HL-60 (cell line): ENCODE measurements around the gene IGLL5.
"Not testable (repeated sequence)": the region's sequence is repeated elsewhere in the genome, so short reads cannot be mapped to it uniquely, and the experiment has no call there.

Source experiments
- GABPA ChIP-seq: IDR thresholded peaks from 2 replicates; pipeline ENCODE4 v1.6.1; 2012; ENCODE audit warnings: low read depth
- POLR2AphosphoS5 ChIP-seq: IDR thresholded peaks from 2 replicates; pipeline ENCODE4 v1.6.1; 2012; ENCODE audit warnings: low read depth
- SPI1 ChIP-seq: IDR thresholded peaks from 2 replicates; pipeline ENCODE4 v1.6.1; 2012; ENCODE audit warnings: low read depth, mild to moderate bottlenecking, borderline replicate concordance
- TF ChIP-seq, protein P1 (sequence below): IDR thresholded peaks from one replicate; pipeline ENCODE4 v1.5.1; 2011; ENCODE audit warnings: low read length, control low read depth, inconsistent platforms; ENCODE audit not compliant: insufficient read depth
- TF ChIP-seq, protein P2 (sequence below): IDR thresholded peaks from 2 replicates; pipeline ENCODE4 v1.6.1; 2012; ENCODE audit warnings: low read depth; ENCODE audit not compliant: insufficient replicate concordance

DNA sequence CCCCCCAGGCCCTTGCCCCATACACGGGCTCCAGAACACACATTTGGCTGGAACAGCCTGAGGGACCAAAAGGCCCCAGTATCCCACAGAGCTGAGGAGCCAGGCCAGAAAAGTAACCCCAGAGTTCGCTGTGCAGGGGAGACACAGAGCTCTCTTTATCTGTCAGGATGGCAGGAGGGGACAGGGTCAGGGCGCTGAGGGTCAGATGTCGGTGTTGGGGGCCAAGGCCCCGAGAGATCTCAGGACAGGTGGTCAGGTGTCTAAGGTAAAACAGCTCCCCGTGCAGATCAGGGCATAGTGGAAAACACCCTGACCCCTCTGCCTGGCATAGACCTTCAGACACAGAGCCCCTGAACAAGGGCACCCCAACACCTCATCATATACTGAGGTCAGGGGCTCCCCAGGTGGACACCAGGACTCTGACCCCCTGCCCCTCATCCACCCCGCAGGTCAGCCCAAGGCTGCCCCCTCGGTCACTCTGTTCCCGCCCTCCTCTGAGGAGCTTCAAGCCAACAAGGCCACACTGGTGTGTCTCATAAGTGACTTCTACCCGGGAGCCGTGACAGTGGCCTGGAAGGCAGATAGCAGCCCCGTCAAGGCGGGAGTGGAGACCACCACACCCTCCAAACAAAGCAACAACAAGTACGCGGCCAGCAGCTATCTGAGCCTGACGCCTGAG is 13.1 kb downstream of the IGLL5 start:
- TF ChIP-seq, protein P1, sequence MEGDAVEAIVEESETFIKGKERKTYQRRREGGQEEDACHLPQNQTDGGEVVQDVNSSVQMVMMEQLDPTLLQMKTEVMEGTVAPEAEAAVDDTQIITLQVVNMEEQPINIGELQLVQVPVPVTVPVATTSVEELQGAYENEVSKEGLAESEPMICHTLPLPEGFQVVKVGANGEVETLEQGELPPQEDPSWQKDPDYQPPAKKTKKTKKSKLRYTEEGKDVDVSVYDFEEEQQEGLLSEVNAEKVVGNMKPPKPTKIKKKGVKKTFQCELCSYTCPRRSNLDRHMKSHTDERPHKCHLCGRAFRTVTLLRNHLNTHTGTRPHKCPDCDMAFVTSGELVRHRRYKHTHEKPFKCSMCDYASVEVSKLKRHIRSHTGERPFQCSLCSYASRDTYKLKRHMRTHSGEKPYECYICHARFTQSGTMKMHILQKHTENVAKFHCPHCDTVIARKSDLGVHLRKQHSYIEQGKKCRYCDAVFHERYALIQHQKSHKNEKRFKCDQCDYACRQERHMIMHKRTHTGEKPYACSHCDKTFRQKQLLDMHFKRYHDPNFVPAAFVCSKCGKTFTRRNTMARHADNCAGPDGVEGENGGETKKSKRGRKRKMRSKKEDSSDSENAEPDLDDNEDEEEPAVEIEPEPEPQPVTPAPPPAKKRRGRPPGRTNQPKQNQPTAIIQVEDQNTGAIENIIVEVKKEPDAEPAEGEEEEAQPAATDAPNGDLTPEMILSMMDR: not testable (repeated sequence)
- TF ChIP-seq POLR2AphosphoS5, SPI1, GABPA: not testable (repeated sequence)
- TF ChIP-seq, protein P2, sequence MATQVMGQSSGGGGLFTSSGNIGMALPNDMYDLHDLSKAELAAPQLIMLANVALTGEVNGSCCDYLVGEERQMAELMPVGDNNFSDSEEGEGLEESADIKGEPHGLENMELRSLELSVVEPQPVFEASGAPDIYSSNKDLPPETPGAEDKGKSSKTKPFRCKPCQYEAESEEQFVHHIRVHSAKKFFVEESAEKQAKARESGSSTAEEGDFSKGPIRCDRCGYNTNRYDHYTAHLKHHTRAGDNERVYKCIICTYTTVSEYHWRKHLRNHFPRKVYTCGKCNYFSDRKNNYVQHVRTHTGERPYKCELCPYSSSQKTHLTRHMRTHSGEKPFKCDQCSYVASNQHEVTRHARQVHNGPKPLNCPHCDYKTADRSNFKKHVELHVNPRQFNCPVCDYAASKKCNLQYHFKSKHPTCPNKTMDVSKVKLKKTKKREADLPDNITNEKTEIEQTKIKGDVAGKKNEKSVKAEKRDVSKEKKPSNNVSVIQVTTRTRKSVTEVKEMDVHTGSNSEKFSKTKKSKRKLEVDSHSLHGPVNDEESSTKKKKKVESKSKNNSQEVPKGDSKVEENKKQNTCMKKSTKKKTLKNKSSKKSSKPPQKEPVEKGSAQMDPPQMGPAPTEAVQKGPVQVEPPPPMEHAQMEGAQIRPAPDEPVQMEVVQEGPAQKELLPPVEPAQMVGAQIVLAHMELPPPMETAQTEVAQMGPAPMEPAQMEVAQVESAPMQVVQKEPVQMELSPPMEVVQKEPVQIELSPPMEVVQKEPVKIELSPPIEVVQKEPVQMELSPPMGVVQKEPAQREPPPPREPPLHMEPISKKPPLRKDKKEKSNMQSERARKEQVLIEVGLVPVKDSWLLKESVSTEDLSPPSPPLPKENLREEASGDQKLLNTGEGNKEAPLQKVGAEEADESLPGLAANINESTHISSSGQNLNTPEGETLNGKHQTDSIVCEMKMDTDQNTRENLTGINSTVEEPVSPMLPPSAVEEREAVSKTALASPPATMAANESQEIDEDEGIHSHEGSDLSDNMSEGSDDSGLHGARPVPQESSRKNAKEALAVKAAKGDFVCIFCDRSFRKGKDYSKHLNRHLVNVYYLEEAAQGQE: not testable (repeated sequence)
